Hematopoietic multipotent progenitor cell treated with erythropoietin and hydrocortisone succinate and interleukin-3 and kit ligand, for 15 days (in vitro differentiated cells): ENCODE results near the gene RABGAP1L.
"Not testable (repeated sequence)": the region's sequence is repeated elsewhere in the genome, so short reads cannot be mapped to it uniquely, and the experiment has no call there.

Experiments used
- DNase-seq: peaks from one replicate; pipeline ENCODE4 v3.0.0-alpha.2; 2015; ENCODE audit warnings: low spot score

RABGAP1L gene

DNA sequence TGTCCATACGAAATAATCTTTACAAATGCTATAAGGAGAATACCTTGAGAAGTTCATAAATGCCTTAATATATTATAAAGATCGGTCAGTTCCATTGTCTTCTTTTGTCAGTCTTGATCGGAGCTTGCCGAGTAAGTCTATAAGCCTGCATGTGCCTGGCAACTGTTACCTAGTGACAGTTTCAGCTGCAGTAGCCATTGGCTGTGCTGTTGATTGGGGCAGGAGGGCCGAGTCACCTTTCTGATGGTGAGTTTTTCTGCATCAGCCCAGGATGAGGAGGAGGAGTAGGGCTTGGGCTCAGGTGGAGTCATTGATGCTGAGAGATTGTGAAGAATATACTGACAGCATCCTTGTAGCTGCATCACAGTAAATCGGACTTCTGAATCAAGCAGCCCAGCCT is 286.5 kb downstream of the RABGAP1L start:
- DNase-seq = no peak

DNA sequence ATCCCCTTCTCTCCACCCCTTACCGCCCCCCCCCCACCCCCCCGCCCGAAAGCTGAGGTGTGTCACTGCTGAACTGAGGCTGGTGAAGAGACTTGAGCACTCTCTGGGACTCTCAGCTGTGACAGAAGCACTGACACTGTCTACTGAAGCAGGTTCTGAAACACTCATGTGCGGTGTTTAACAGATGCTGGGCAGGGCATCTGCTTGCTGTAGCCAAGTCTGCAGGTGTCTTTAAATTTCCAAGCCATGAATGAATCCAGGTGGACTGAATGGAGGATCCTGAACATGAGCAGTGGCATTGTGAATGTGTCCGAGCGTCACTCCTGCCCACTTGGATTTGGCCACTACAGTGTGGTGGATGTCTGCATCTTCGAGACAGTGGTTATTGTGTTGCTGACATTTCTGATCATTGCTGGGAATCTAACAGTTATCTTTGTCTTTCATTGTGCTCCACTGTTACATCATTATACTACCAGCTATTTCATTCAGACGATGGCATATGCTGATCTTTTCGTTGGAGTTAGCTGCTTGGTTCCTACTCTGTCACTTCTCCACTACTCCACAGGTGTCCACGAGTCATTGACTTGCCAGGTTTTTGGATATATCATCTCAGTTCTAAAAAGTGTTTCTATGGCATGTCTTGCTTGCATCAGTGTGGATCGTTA is 288.7 kb downstream of the RABGAP1L start, which contains the start of gene GPR52:
Gene GPR52 (plus strand): TSS at position 99 of the 665 bp plus-strand sequence. CDS start 148 bp downstream, at position 247.
- DNase-seq = no peak

DNA sequence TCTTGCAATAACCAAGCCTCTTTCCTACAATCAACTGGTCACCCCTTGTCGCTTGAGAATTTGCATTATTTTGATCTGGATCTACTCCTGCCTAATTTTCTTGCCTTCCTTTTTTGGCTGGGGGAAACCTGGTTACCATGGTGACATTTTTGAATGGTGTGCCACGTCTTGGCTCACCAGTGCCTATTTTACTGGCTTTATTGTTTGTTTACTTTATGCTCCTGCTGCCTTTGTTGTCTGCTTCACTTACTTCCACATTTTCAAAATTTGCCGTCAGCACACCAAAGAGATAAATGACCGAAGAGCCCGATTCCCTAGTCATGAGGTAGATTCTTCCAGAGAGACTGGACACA is 289.2 kb downstream of the RABGAP1L start:
- no peak for DNase-seq

DNA sequence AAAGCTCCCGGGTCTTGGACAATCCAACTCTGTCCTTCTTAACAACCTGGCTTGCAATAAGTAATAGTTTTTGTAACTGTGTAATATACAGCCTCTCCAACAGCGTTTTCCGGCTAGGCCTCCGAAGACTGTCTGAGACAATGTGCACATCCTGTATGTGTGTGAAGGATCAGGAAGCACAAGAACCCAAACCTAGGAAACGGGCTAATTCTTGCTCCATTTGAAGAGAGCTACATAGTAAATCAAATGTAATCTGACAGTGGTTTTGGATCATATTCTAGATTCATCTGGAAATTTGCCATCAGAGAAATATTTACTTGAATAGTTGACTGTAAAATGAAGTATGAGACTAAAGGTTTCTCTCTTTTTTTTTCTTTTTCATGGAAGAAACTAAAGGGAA is 289.7 kb downstream of the RABGAP1L start:
- DNase-seq = no peak

DNA sequence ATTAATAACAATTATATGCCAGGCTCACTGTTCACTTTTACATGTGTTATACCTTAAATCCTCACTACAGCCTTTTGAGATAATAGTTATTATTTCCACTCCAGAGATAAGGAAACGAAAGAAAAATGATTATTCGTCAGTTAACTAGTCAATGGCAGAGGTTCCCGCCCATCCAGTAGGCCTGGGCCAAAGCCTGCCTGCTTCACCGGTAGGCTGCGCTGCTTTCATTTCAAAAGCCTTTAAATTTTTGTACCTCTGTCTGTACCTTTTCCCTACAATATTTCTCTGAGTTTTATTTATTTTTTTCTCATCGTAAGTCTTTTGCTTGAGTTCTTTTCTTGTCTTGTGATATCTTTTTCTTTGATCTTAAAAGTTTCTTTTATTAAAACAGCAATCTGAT is 292.1 kb downstream of the RABGAP1L start:
- no peak for DNase-seq

DNA sequence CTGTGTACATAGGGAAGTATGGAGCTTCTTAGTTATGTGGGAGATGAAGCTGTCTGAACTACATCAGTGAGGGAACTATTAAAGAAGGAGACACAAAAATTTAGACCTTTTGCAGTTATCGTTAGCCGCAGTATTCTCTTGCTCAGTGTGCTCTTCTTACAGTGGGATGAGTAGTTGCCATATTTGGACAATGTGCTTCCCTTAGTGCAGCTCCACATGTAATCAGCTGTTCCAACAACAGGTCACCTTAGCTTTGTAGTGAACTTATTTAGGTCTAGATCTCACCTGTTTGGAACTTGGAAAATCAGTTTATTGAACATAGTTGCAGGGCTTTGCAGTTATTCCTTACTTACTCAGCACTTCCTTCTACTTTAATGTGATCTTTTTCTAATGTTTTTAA is 306.5 kb downstream of the RABGAP1L start:
- DNase-seq = no peak

DNA sequence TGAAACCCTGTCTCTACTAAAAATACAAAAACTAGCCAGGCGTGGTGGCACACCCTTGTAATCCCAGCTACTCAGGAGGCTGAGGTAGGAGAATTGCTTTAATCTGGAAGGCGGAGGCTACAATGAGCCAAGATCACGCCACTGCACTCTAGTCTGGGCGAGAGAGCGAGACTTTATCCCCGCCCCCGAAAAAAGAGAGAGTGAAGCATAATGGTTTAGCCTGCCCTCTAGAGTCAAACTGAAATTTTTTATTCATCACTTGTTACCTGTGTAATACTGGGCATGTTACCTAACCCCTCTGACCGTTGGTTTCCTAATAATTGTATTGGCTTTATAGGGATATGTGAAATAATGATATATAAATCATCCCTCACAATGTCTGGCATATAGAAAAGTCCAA is 307.3 kb downstream of the RABGAP1L start:
- no peak for DNase-seq

DNA sequence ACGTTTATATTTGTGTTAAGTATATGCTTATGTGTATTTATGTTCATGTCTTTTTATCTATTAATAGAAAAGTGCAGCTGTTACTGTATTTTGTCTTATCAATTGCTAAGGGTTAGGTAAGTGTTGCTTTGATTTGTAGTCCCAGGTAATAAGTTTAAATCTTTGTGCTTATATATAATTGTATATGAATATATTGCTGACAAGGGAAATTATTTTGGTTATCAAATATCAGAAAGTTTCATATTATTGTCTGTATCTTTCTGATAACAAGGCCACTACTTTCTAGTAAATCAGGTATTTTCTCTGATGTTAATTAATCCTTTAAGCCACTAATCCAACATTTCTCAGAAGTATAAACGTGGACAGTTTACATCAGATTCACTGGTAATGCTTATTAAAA is 309.7 kb downstream of the RABGAP1L start:
- no peak for DNase-seq

DNA sequence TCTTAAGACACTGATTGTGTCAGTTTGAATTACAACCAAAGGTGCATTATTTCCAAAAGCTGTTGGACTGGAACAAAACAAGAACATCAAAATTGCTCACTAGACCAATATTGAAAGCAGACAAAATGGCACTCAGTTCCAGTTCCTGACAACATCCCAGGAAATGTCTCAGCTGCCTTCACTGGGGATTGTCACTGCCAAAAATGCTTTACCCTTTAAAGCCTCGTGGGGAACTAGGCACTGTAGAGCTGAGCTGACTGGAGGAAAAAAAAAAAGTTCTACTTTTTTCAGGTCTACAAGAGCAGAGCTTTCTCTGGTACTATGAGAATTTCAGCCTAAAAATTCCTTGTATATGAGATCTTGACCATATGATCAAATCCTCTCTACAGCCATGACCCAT is 310.4 kb downstream of the RABGAP1L start:
- DNase-seq = no peak

DNA sequence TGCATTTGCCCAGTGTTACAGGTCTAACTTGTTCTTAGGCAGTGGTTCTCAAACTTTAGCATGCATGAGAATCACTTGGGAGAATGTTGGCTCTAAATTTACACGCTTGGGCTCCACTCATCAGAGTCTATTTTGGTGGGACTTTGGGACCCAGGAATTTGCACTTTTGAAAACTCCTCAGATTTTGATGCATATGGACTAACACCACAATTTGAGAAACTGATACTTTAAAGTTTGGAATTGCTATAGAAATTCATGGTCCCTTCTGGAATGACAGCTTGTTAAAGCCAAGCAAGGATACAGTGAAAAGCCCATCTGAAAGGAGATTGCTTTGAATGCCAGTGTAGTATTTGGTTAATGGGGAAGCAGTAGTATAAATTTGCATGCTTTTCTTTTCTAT is 320.0 kb downstream of the RABGAP1L start:
- DNase-seq = no peak

DNA sequence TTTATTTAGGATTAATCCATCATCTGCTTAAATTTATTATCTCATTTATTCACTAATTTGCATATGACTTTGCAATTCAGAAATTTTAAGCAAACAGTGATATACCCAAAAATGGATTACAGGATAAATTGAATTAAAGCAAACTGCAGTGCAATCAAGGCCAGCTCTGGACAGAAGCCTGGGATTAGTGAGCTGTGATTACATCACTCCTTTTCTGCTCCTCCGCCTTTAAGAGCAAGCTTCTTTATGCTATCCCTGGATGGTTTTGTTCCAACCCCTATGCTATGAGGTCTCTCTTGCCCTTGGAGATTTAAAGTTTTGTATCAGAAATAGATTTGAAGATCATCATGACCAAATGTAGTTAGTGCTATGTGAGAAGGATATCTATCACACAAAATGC is 321.0 kb downstream of the RABGAP1L start:
- no peak for DNase-seq

DNA sequence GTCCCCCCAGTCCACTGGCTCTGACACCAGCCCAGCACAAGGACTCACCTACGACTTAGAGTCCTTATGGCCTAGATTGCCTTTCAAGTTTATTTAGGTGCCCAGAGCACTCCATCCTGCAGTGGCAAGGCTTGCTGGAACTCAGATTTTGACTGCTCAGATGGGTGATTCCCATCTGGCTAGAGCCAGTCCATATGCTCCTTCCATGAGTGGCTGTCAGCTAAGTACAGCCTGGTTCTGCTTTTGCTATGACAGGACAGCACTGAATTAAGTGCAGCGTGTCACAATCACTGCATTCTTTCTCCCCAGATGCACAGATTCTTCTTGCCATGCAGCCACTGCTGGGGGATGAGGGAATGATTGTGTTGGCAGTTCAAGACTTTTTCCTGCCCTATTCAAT is 332.3 kb downstream of the RABGAP1L start:
- DNase-seq = no peak

DNA sequence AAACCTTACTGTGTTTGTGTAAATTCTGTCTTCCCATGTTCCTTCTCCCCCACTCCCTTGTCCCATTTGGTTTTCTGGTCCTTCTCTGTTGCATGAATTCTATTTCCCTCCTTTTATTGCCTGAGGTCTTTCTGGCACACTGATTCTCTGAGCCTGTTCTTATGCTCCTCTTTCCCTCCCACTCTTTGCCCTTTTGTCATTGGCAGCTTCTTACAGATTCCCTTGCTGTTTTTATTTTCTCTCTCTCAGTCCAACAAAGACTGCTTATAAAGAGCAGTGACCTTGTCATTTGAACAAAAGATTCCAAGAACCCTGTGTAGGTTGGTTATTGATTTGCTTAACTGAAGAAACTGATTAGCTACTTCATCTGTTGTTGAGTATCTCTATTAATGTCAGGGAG is 338.2 kb downstream of the RABGAP1L start:
- DNase-seq = no peak

DNA sequence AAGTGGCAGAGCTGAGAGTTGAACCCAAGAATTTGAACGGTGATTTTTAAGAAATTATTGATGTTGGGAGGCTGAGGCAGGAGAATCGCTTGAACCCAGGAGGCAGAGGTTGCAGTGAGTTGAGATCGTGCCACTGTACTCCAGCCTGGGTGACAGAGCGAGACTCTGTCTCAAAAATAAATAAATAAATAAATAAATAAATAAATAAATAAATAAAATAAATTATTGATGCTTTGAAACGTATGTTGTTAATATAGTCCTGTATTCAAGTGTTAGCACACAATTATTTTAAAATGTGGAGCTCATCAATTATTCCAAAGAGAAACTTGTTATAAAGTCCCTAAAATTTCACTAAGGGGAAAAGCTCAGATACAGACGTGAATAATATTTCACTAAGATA is 357.4 kb downstream of the RABGAP1L start:
- DNase-seq = not testable (repeated sequence)

DNA sequence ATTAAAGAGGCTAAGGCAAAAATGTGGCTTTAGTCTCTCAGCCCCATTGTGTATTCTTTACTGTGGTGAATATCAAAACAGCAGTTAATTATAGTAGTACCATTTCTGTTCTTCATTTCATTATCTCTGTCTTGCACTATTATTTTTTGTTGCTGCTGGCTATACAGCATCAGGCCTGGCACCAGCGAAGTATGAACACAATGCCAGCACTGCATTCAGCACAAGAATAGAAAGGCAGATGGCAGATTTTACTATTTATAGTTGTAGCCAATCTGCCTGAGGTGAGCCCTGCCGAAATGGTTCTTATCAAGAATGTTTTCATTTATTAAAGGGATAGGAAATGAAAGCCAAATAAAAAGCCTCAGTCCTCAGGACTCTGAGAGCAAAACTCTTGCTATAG is 360.5 kb downstream of the RABGAP1L start:
- DNase-seq = no peak

DNA sequence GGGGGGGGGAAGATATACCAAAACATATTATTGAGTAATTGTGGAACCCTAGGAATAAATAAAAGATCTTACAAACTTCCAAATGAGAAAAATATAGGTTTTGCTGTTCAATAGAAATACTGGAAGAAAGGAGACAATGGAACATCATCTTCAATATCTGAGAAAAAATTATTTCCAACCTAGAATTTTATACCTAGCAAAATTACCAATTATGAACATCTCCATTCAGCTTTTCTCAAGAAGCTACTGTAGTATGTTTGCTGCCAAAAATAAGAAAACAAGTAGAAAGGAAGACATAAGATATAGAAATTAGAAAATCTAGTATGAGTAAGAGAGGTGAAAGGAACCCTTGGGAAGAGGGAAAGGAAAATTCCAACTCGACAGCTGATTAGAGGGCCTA is 372.4 kb downstream of the RABGAP1L start:
- DNase-seq = no peak

DNA sequence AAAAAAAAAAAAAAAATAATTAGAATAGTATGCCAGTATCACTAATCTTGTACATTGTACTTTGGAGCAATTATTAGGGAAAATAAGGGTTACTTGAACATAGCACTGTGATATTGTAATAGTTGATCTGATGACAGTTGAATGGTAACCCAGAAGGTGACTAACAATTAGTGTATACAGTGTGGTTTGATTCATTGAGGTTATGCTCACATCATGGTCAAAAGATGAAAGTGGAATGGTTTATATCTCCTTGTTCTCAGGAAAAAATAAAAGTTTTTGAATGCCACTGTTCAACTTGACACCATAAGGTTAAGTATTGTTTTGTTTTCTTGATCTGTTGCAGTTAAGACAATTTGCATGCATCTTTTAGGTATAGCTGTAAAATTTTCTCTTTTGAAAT is 375.5 kb downstream of the RABGAP1L start:
- DNase-seq = no peak

DNA sequence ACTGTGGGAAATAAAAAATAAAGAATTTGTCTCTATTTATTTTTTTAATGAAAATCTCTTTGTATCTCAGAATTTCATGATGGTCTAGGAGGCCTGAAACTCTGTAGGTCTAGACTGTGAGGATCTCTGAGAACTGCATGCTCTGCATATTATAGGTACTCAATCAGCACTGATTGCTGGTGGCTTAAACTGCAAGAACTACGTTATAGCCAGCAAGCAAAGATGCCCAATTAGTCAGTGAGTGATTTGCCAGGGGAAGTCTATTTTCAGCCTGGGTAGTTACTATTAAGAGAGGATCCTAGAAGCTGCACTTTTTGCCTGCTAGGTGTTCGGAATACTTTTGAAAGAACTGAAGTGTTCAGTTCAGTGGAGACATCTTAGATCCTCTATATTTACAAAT is 375.9 kb downstream of the RABGAP1L start:
- DNase-seq = no peak

DNA sequence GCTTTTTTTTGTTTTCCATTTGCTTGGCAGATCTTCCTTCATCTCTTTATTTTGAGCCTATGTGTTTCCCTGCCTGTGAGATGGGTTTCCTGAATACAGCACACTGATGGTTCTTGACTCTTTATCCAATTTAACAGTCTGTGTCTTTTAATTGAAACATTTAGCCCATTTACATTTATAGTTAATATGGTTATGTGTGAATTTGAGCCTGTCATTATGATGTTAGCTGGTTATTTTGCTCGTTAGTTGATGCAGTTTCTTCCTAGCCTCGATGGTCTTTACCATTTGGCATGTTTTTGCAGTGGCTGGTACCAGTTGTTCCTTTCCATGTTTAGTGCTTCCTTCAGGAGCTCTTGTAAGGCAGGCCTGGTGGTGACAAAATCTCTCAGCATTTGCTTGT is 384.1 kb downstream of the RABGAP1L start:
- DNase-seq = not testable (repeated sequence)

DNA sequence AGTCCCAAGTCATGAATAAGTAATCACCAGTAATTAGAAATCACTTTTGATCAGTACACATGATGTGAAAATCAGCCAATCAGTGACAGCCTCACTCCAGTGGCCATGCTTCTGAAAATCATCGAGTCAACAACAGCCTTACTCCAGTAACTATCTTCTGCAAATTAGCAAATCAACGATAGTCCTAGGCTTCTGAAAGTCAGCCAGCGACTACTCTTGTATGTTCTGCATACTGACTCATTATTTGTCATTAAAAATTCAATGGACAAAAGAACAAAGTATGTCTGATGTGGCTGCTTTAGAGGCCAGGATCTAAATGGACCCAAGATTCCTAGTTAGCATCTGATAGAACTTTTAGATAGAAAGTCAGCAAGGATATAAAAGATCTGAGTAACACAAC is 391.0 kb downstream of the RABGAP1L start:
- no peak for DNase-seq

DNA sequence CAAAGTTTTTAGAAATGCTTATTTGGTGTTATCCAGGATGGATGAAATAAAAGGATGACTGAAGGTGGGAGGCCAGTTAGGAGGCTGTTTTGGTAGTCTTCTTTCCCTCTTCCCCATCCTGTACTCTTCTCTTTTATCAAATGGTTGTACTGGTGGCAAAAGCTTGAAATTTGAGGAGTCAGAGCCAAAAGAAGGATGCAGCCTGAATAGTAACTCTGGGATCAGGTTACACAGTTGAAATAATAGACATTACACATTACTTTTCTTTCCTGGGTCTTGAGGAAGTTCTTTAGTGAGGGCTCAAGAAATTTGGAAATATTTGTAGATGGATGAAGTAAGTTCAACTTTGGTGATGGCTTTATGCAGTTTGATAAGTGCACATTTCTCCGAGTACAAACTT is 397.1 kb downstream of the RABGAP1L start:
- no peak for DNase-seq

DNA sequence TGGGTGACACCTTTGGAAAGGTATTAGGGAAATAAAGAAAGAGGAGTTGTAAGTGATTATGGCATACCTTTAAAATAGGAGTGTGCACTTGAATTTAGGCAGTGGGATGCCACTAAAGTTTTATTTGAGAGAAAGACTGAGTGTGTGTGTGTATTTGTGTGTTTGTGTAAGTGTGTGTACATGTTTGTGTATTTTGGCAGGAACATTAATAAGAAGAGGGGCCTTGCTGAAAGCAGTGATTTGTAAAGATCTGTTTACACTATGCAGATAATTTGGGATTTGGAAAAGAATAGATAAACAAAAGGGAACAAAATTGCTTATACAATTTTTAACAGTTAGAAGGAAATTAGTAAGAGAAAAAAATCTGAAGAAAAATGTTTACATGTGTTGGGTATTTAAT is 409.2 kb downstream of the RABGAP1L start:
- no peak for DNase-seq

DNA sequence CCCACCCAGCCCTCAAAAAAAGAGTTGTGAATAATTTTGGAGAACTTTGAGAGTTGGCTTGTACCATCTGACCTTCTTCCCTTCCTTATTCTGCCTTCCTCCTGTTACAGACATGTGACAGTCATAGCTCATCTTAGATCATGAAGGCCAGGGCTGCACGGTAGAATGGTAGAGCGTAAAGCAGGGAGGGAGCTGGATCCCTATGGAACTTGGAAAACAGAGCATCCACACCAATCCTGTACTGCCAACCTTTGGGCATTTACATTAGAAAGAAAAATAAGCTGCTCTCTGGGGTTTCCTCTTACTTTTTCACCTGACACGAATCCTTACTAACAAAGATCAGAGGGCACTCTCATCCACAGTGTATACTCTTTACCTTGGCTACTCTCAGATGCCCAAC is 409.9 kb downstream of the RABGAP1L start:
- DNase-seq = no peak

DNA sequence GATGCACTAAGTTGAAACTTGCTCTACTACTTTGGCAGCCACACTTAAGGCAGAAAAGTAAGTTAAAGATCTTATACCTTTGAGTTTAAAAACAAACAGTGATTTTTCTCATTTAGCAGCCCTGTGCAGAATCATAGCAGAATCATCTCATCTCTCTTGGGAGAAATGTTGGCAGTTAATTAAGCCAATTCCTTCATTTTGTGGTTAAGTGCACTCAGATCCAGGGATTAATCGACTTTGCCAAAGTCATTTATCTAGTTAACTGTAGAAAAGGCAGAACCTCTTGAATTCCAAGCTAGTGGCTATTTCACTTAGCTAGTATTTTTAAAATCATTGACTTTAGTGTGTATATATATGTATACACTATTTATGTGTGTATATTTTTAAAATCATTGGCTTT is 413.5 kb downstream of the RABGAP1L start:
- DNase-seq = no peak

DNA sequence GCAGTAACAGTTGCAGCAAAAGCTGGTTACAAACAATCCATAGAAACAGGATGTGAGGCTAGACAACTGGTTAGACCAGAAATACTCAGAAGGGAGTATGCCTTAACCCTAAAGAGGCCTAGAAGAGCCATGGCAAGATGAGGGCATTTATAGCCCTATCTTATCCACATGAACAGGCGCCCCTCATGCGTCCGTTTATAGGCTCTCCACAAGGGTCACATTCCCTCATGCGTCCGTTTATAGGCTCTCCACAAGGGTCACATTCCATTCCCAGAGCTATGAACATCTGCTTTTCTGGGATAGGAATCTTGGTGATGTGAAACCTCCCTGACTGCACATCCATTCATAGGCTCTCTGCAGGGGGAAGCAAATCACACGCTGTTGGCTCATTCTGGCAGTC is 416.8 kb downstream of the RABGAP1L start:
- DNase-seq = not testable (repeated sequence)
